Measurements from ENCODE around the gene CTAGE15.
"Not testable (repeated sequence)": the region's sequence is repeated elsewhere in the genome, so short reads cannot be mapped to it uniquely, and the experiment has no call there.

Gene CTAGE15

GRCh38 chr7:143588183-143588582 lies 16.6 kb downstream of the CTAGE15 start:
- H3K36me3 ChIP-seq (ENCODE audit: control insufficient read depth in 2 of 2, insufficient read depth in 1 of 2, low read length in 2 of 2); H3K4me3 ChIP-seq (ENCODE audit: low read depth, low read length); CTCF ChIA-PET; POLR2A ChIA-PET; H3K9me3 ChIP-seq (ENCODE audit: control insufficient read depth, insufficient read depth, low read depth, low read length); H3K27ac ChIP-seq (ENCODE audit: extremely low read depth, low read depth, low read length); H3K4me1 ChIP-seq (ENCODE audit: control insufficient read depth, insufficient read depth, low read length): not testable (repeated sequence)

GRCh38 chr7:143589897-143590296 lies 18.3 kb downstream of the CTAGE15 start:
- POLR2A ChIA-PET; H3K9me3 ChIP-seq (ENCODE audit: control insufficient read depth, insufficient read depth, low read depth, low read length); CTCF ChIA-PET; H3K36me3 ChIP-seq (ENCODE audit: control insufficient read depth in 2 of 2, insufficient read depth in 1 of 2, low read length in 2 of 2); H3K4me1 ChIP-seq (ENCODE audit: control insufficient read depth, insufficient read depth, low read length); H3K27ac ChIP-seq (ENCODE audit: extremely low read depth, low read depth, low read length); H3K4me3 ChIP-seq (ENCODE audit: low read depth, low read length): not testable (repeated sequence)

DNA sequence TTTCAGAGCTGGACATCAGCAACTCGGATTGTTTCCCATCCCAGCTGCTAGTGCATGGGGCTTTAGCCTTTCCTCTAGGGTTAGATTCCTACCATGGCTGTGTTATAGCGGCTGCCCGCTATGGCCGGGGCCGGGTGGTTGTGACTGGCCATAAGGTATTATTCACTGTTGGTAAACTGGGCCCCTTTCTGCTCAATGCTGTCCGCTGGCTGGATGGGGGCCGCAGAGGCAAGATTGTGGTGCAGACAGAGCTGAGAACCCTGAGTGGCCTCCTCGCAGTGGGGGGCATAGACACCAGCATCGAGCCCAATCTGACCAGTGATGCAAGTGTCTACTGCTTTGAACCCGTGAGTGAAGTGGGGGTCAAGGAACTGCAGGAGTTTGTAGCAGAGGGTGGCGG lies 26.5 kb downstream of the CTAGE15 start:
- POLR2A ChIA-PET; H3K27ac ChIP-seq (ENCODE audit: extremely low read depth, low read depth, low read length); CTCF ChIA-PET; H3K36me3 ChIP-seq (ENCODE audit: control insufficient read depth in 2 of 2, insufficient read depth in 1 of 2, low read length in 2 of 2); H3K9me3 ChIP-seq (ENCODE audit: control insufficient read depth, insufficient read depth, low read depth, low read length); H3K4me1 ChIP-seq (ENCODE audit: control insufficient read depth, insufficient read depth, low read length); H3K4me3 ChIP-seq (ENCODE audit: low read depth, low read length): not testable (repeated sequence)

- CTCF ChIA-PET; POLR2A ChIA-PET; H3K4me1 ChIP-seq (ENCODE audit: control insufficient read depth, insufficient read depth, low read length): not testable (repeated sequence)
Observed at GRCh38 chr7:143603549-143603948, 31.9 kb downstream of the CTAGE15 start.

DNA sequence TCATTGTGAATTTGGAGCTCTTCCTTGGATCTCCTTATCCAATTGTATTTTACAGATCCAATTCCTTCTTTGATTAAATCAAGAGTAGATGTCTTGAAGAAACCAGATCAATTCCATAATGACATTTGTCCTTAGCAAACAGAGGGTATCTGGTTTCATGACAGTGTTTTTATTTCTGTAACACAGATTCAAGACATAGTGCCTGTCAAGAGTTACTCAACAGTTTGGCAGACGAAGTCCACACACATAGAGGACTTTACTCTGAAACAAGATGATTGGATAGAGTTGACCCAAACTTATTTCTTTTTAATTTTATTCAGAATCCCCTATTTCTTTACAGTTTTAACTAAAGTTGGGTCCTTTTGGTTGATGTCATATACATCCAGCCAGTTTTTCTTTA lies 34.5 kb downstream of the CTAGE15 start:
- H3K4me3 ChIP-seq (ENCODE audit: low read depth, low read length); H3K4me1 ChIP-seq (ENCODE audit: control insufficient read depth, insufficient read depth, low read length); H3K9me3 ChIP-seq (ENCODE audit: control insufficient read depth, insufficient read depth, low read depth, low read length); H3K36me3 ChIP-seq (ENCODE audit: control insufficient read depth in 2 of 2, insufficient read depth in 1 of 2, low read length in 2 of 2); CTCF ChIA-PET; H3K27ac ChIP-seq (ENCODE audit: extremely low read depth, low read depth, low read length); POLR2A ChIA-PET: not testable (repeated sequence)

More at GRCh38 chr7:143603549-143603948, 31.9 kb downstream of the CTAGE15 start:
- H3K36me3 ChIP-seq (ENCODE audit: control insufficient read depth in 2 of 2, insufficient read depth in 1 of 2, low read length in 2 of 2); H3K27ac ChIP-seq (ENCODE audit: extremely low read depth, low read depth, low read length); H3K9me3 ChIP-seq (ENCODE audit: control insufficient read depth, insufficient read depth, low read depth, low read length); H3K4me3 ChIP-seq (ENCODE audit: low read depth, low read length): not testable (repeated sequence)

GRCh38 chr7:143615545-143615944 lies 43.9 kb downstream of the CTAGE15 start:
- CTCF ChIA-PET; H3K27ac ChIP-seq (ENCODE audit: extremely low read depth, low read depth, low read length); H3K4me1 ChIP-seq (ENCODE audit: control insufficient read depth, insufficient read depth, low read length); H3K4me3 ChIP-seq (ENCODE audit: low read depth, low read length); H3K9me3 ChIP-seq (ENCODE audit: control insufficient read depth, insufficient read depth, low read depth, low read length); H3K36me3 ChIP-seq (ENCODE audit: control insufficient read depth in 2 of 2, insufficient read depth in 1 of 2, low read length in 2 of 2); POLR2A ChIA-PET: not testable (repeated sequence)

GRCh38 chr7:143617204-143617603 lies 45.6 kb downstream of the CTAGE15 start:
- H3K36me3 ChIP-seq (ENCODE audit: control insufficient read depth in 2 of 2, insufficient read depth in 1 of 2, low read length in 2 of 2); POLR2A ChIA-PET; H3K4me1 ChIP-seq (ENCODE audit: control insufficient read depth, insufficient read depth, low read length); CTCF ChIA-PET; H3K27ac ChIP-seq (ENCODE audit: extremely low read depth, low read depth, low read length); H3K9me3 ChIP-seq (ENCODE audit: control insufficient read depth, insufficient read depth, low read depth, low read length); H3K4me3 ChIP-seq (ENCODE audit: low read depth, low read length): not testable (repeated sequence)

- H3K27ac ChIP-seq (ENCODE audit: extremely low read depth, low read depth, low read length); CTCF ChIA-PET; H3K9me3 ChIP-seq (ENCODE audit: control insufficient read depth, insufficient read depth, low read depth, low read length); H3K36me3 ChIP-seq (ENCODE audit: control insufficient read depth in 2 of 2, insufficient read depth in 1 of 2, low read length in 2 of 2); H3K4me1 ChIP-seq (ENCODE audit: control insufficient read depth, insufficient read depth, low read length); POLR2A ChIA-PET; H3K4me3 ChIP-seq (ENCODE audit: low read depth, low read length): not testable (repeated sequence)
Observed at GRCh38 chr7:143620058-143620457, 48.5 kb downstream of the CTAGE15 start.

DNA sequence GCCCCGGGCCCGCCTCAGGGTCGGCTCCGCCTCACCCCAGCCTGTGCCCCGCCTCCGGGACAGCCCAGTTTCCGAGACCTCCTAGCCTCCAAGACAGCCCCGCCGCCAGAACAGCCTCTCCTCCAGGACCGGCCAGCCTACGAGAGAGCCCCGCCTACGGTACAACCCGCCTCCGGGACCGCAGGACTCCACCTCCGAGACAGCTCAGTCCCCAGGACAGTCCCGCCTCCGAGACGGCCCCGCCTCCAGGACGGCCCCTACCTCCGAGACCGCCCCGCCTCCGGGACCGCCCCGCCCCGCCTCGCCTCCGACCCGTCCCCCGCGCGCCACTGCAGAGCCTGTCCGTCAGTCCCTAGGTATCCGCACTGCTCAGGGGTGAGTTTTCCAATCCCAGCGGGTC lies 49.0 kb downstream of the CTAGE15 start, which contains the start of gene TCAF2:
TCAF2 (plus strand) TSS at position 329 of the 400 bp plus-strand sequence.
- H3K36me3 ChIP-seq (ENCODE audit: control insufficient read depth in 2 of 2, insufficient read depth in 1 of 2, low read length in 2 of 2); H3K9me3 ChIP-seq (ENCODE audit: control insufficient read depth, insufficient read depth, low read depth, low read length); POLR2A ChIA-PET; H3K27ac ChIP-seq (ENCODE audit: extremely low read depth, low read depth, low read length); CTCF ChIA-PET; H3K4me3 ChIP-seq (ENCODE audit: low read depth, low read length); H3K4me1 ChIP-seq (ENCODE audit: control insufficient read depth, insufficient read depth, low read length): not testable (repeated sequence)

DNA sequence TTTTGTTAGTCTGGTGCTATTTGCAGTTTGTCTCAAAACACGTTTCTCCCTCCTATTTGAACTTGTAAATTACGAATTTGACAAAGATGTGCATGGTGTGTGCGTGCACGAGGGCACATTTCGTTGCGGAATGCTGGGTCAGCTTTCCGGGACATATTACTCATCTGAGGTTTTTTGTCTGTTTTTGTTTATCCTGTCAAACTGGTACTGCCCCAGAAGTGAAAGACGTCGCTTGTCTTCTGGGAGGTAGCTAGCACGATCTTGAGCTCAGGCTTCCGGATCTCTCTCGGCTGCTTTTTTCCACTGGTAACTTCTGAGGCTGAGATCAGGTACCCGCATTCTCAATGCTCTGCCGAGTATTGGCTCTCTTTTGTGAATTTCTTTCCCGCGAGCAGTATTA lies 49.6 kb downstream of the CTAGE15 start:
- H3K27ac ChIP-seq (ENCODE audit: extremely low read depth, low read depth, low read length); CTCF ChIA-PET; POLR2A ChIA-PET; H3K4me1 ChIP-seq (ENCODE audit: control insufficient read depth, insufficient read depth, low read length); H3K9me3 ChIP-seq (ENCODE audit: control insufficient read depth, insufficient read depth, low read depth, low read length); H3K4me3 ChIP-seq (ENCODE audit: low read depth, low read length); H3K36me3 ChIP-seq (ENCODE audit: control insufficient read depth in 2 of 2, insufficient read depth in 1 of 2, low read length in 2 of 2): not testable (repeated sequence)

- H3K36me3 ChIP-seq (ENCODE audit: control insufficient read depth in 2 of 2, insufficient read depth in 1 of 2, low read length in 2 of 2); H3K27ac ChIP-seq (ENCODE audit: extremely low read depth, low read depth, low read length); H3K9me3 ChIP-seq (ENCODE audit: control insufficient read depth, insufficient read depth, low read depth, low read length); H3K4me1 ChIP-seq (ENCODE audit: control insufficient read depth, insufficient read depth, low read length); POLR2A ChIA-PET; H3K4me3 ChIP-seq (ENCODE audit: low read depth, low read length); CTCF ChIA-PET: not testable (repeated sequence)
Observed at GRCh38 chr7:143622130-143622529, 50.5 kb downstream of the CTAGE15 start.
